ENCODE data around the gene NSG1. TPM values are rescaled to one million over a fixed set of nuclear protein-coding genes. Genes with fewer than 3 reads are reported as not detected.

Gene NSG1
- total and polyA plus RNA-seq, 9 of the 15 experiments (the other 6 are each of a cell fraction or from before 2014, with no cell fraction given): not detected

- 84% methylated on average over 7 of the region's 8 CpGs for WGBS (ENCODE audit: insufficient coverage, low coverage, missing lambda C conversion rate)
- CTCF ChIA-PET (ENCODE audit: low intra/inter-chr PET ratio): no interaction called here
- H3K9me1 ChIP-seq (ENCODE audit: control insufficient read depth, insufficient read depth, low read length): no peaks in the 10 kb centered on the region
Observed at GRCh38 chr4:4424499-4425115, 37.7 kb downstream of the NSG1 start.

More at GRCh38 chr4:4424499-4425115, 37.7 kb downstream of the NSG1 start:
- TF ChIP-seq XRCC4 (IDR thresholded peaks at IDR 0.05; ENCODE audit: extremely low read depth, insufficient read depth, insufficient read length): no peak
- TF ChIP-seq ATF7 (IDR thresholded peaks at IDR 0.05): no peak
- no peak for TF ChIP-seq SMAD1 (IDR thresholded peaks at IDR 0.05; ENCODE audit: low read depth, low read length, partially characterized antibody)
- no peak for TF ChIP-seq SP2 (IDR thresholded peaks at IDR 0.05; ENCODE audit: extremely low read depth, low read depth, low read length, poor library complexity, severe bottlenecking)
- TF ChIP-seq ZNF263 (CRISPR knock-in tag; IDR thresholded peaks at IDR 0.05; ENCODE audit: borderline replicate concordance): no peak
- no peak for TF ChIP-seq CBFA2T3 (IDR thresholded peaks at IDR 0.05)
- no peak for TF ChIP-seq RAD21 (CRISPR knock-in tag; conservative IDR thresholded peaks at IDR 0.05 in 1 of 2, IDR thresholded peaks at IDR 0.05 in 1 of 2)
- TF ChIP-seq C11orf30 (IDR thresholded peaks at IDR 0.05; ENCODE audit: low read depth): no peak
- TF ChIP-seq NR1H2 (CRISPR knock-in tag; IDR thresholded peaks at IDR 0.05): no peak
- no peak for TF ChIP-seq ZNF212 (CRISPR knock-in tag; IDR thresholded peaks at IDR 0.05)
- no peak for TF ChIP-seq EZH2 (IDR thresholded peaks at IDR 0.05; ENCODE audit: borderline replicate concordance, low read depth, low read length)
- TF ChIP-seq ZNF561 (CRISPR knock-in tag; conservative IDR thresholded peaks at IDR 0.05): no peak
- TF ChIP-seq ATF3 (IDR thresholded peaks at IDR 0.05): no peak
- TF ChIP-seq ATF3 (CRISPR knock-in tag; conservative IDR thresholded peaks at IDR 0.05): no peak
- TF ChIP-seq ZNF324 (CRISPR knock-in tag; IDR thresholded peaks at IDR 0.05): no peak
- no peak for TF ChIP-seq USF1 (CRISPR knock-in tag; IDR thresholded peaks at IDR 0.05)
- FAIRE-seq (no peak), DNase-seq (ENCODE audit: extremely low read depth in 1 of 4, low spot score in 3 of 4) (no peak), ATAC-seq (no peak)
- H3K9ac ChIP-seq (ENCODE audit: insufficient read depth in 1 of 2, low read depth in 2 of 2, low read length in 2 of 2): no peak overlapping the region
- in situ Hi-C loops (cut with MboI): no loop called here
- peaks cover 30% of the 10 kb centered on the region; the same call in 2 of the 3 replicates for H3K36me3 ChIP-seq (ENCODE audit: control insufficient read depth, insufficient read depth, low read length)
- H3K4me2 ChIP-seq (ENCODE audit: insufficient read depth, low read length): no peak overlapping the region
- no peak overlapping the region for H3K4me3 ChIP-seq
- H3K79me2 ChIP-seq (ENCODE audit: control insufficient read depth, insufficient read depth, low read length): no peaks in the 10 kb centered on the region
- no peaks in the 10 kb centered on the region for H3K9me3 ChIP-seq (replicated peaks; ENCODE audit: control insufficient read depth, insufficient read depth, low read depth, low read length)
- H3K27ac ChIP-seq (ENCODE audit: extremely low read depth, low read depth, low read length): no peak overlapping the region
- no peak overlapping the region for H2AFZ ChIP-seq (ENCODE audit: low read depth, low read length)
- BruUV-seq (replicated peaks): no TSS peak
- POLR2A ChIA-PET: interaction anchor here (1.0 to 2.0 kb wide), 4 partner anchors 8 to 28 kb away, joined by 3 to 5 read pairs (median 4); no protein-coding TSS in a partner anchor
- no peaks in the 10 kb centered on the region for H3K27me3 ChIP-seq (ENCODE audit: control insufficient read depth in 2 of 2, insufficient read depth in 2 of 2, low read length in 2 of 2)
- intact Hi-C loops (cut with micrococcal nuclease): no loop called here
- H4K20me1 ChIP-seq (replicated peaks; ENCODE audit: control insufficient read depth, insufficient read depth, low read length): no peaks in the 10 kb centered on the region; the same call in 1 of the 2 replicates
- no peaks in the 10 kb centered on the region for H3K4me1 ChIP-seq (replicated peaks in 1 of 2; ENCODE audit: control insufficient read depth in 2 of 2, insufficient read depth in 2 of 2, low read length in 2 of 2)
